GM21717 (cell line): Measurements from ENCODE around the gene ATP13A2.

Experiments
- ATAC-seq: cut with Tn5 transposase; IDR thresholded peaks from one replicate; pipeline ENCODE4 v1.9.1; 2021; ENCODE audit warnings: mild to moderate bottlenecking, moderate library complexity; ENCODE audit not compliant: unreplicated experiment

Gene ATP13A2

GRCh38 chr1:16980473-16981268 lies 31.1 kb downstream of the ATP13A2 start, which contains the start of gene MFAP2:
TSS of gene MFAP2 (minus strand) at chr1:16980620. CDS start at chr1:16978273, 2,347 bp downstream.
- no peak for ATAC-seq

- no peak for ATAC-seq
Measured at GRCh38 chr1:16979475-16980327, 32.0 kb downstream of the ATP13A2 start.

- no peak for ATAC-seq
Measured at GRCh38 chr1:16978567-16979474, 32.9 kb downstream of the ATP13A2 start.

DNA sequence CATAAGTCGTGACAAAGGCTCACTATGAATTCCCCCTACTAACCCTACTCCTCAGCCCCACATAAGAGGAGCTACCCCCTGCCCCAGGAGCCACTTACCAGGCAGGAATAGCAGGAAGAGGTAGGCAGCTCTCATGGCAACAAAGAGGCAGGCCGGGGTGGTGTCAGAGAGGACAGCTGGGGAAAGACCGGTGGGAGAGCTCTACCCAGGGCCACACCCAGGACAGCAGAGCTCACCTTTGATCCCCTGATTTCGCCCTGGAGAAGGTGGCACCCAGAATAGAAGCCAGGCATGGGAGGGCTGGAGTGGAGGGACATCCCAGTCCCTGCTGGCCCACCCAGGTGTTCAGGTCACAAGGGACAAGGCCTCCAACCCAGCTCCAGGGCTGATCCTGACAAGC lies 33.6 kb downstream of the ATP13A2 start:
- ATAC-seq = no peak

DNA sequence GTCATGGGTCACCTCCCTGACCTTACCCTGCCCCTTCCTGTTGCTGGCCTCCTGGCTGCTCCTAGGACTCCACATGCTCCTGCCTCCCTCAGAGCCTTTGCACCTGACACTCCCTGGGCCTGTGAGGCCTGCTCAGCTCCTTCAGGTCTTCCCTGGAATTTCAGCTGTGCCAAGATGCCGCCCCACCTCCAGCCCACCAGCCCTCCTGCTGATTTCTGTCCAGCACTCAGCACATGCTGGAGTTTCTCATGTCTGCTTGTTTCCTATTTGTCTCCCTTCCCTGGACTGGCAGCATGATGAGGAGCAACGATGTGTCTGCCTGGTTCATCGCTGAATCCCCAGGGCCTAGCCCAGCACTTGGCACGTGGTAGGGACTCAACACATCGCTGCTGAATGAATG lies 34.4 kb downstream of the ATP13A2 start:
- ATAC-seq = no peak

DNA sequence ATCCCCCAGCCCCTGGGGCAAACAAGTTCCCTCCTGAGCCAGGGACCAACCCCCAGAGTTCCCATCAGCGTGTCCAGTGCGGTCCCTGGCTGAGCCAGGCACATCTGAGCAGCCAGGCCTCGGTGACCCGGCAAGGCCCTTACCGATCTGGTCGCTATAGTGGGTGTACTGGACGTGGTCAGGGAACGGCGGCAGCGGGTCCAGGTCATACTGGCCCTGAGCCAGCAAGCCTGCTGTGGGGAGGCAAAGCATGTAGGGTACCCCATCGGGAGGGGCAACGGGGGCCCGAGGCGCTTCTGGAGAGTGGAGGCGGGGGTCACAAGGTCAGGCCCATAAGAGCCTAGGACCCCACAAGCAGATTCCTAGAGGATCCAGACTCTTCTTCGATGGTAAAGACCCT lies 34.8 kb downstream of the ATP13A2 start:
- no peak for ATAC-seq

GRCh38 chr1:16975838-16976237 lies 35.9 kb downstream of the ATP13A2 start:
- ATAC-seq = no peak

DNA sequence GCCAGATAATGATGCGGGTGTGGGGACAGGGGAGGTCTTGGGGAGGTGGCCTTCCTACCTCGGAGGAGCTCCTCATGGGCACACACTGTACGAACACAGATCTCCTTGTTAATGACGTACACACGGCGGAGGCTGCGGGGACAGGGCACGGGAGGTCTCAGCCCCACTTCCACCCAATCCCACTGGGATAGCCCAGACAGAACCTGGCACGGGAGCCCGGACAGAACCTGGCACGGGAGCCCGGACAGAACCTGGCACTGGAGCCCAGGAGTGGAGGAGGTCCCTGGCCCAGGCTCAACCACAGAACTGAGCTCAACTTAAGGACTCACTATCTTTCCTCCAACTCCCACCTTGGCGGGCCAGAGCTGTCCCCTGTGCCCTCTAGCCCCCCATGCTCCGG lies 36.5 kb downstream of the ATP13A2 start:
- no peak for ATAC-seq

DNA sequence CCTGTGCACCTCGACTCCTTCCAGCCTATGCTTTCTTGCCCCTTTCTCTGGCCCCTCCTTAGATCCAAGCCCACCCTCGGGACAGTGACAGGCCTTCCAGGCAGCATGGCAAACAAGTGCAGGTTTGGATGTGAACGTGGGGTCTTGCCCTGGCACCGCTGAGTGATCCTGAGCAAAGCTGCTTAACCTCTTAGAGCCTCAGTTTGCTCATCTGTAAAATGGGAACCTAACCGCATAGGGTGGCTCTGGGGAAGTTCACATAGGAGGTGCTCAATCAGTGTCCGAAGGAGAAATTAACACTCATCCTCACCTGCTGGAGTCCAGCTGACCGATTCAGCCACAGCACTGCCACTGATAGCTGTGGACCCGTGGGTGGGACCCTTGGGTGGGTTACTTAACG lies 38.5 kb downstream of the ATP13A2 start:
- ATAC-seq = no peak

DNA sequence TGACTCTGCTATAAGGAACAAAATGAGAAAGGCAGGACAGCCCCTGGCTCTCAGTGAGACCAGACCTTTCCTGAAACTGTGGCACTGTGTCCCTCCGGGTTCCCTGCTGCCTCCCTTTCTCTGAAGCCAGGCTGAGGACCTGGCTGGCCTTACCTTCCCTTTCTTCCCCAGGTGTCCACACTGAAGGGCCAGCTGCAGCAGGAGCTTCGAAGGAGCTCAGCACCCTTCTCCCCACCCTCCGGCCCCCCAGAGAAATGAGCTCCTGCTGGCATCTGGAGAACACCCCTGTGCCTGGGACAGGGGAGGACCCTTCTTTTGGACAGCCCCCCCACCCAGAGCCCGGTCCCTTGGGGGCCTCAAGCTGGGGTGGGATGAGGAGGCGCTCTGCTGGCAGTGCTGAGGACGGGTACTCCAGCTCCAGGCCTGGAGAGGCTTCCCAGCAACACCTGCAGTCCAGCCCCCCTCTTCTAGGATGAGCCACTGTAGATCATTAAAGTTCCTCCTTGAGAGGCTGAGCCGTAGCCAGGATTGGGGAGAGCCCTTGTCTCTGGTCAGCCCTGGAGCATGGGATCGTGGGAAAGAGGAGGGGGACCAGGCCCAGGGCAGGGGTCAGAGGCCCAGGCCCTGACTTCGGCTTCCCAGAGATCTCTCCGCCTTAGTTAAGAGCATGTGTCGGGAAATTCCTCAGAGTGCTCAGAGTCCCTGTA lies 39.4 kb downstream of the ATP13A2 start:
- ATAC-seq = no peak

DNA sequence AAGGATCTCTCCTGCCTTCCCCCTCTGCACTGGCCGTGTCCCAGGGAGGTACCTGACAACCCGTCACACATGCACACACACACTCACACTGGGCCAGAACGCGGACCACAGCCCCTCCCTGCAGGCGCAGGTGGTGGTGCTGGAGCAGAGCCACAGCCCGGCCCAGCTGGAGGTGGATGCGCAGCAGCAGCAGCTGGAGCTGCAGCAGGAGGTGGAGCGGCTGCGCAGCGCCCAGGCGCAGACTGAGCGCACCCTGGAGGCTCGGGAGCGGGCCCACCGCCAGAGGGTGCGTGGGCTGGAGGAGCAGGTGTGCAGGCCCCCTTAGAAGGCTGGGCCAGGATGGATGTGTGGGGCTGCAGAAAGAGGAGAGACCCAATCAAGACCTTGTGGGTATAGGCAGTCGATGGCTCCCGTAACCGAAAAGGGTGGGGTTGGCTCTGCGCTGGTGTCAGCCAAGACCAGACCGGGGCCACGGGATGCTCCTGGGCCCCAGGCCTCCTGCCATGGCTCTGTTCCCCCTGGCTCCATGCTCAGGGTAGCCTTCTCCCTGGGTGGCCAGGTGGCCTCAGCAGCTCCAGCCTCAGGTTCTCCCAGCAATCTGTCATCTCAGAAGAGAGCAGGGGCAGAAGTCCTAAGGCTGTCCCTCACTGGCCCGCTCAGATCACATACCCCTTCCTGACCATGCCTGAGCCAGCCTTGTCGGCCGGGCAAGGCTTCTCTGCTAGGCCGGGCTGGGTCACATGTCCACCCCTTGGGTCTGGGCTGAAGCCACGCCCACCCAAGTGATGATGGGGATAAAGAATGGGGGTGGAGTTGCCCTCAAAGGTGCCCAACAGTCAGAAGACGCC lies 40.2 kb downstream of the ATP13A2 start:
- ATAC-seq = no peak

- ATAC-seq = no peak
Measured at GRCh38 chr1:16970132-16970910, 41.4 kb downstream of the ATP13A2 start.

- ATAC-seq = no peak
Measured at GRCh38 chr1:16969651-16970050, 42.1 kb downstream of the ATP13A2 start.

DNA sequence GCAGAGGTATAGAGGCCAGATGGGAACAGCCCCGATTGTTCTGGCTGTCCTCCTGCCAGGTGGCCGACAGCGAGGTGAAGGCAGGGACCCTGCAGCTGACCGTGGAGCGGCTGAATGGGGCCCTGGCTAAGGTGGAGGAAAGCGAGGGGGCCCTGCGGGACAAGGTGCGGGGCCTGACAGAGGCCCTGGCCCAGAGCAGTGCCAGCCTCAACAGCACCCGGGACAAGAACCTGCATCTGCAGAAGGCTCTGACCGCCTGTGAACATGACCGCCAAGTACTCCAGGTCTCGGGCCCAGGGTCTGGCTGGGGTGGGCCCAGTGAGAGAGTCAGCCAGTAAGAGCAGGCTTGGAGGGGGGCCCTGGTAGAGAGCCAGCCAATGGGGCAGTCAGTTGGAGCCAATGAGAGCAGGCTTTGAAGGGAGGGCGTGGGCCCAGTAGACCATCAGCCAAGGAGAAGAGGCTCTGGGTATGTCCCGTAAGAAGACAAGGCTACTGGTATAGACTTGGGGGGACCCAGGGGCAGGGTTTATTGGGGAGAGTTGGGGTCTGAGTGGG lies 42.6 kb downstream of the ATP13A2 start:
- no peak for ATAC-seq

GRCh38 chr1:16968372-16968771 lies 43.4 kb downstream of the ATP13A2 start:
- ATAC-seq = no peak

DNA sequence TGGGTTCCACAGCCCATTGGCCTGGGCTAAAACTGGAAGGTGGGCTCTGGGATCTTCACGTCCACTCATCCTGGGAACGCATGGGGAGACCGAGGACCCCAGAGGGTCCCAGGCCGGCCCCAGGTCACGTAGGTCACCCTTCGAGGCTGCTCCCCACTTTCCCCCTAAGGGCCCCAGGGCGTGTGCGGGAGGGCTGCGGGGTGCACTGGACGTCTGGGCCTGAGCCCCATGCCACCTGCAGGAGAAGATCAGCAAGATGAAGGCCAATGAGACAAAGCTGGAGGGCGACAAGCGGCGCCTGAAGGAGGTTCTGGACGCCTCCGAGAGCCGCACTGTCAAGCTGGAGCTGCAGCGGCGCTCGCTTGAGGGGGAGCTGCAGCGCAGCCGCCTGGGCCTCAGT lies 43.8 kb downstream of the ATP13A2 start:
- ATAC-seq = no peak

DNA sequence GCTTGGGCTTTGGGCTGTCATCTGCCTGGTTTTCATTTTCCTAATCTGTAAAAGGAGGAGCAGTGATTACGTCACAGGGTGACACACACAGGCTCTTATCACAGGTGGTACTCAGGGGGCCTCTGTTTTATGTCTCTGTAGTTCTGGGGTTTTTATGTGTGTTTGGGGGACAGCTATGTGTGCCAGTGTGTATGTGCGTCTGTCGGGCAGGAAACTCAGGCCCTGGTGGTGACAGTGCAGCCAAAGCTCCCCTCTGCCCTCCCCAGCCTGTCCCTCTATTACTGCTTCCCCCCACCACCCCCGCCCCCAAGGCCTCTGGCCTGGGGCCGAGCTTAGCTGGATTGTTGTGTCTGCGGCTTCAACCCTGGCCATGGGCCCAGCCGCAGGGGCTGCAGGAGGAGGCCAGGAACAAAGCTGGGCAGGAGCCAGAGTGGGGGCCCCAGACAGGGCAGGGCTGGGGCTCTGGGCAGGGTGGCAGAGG lies 44.6 kb downstream of the ATP13A2 start:
- ATAC-seq = no peak

DNA sequence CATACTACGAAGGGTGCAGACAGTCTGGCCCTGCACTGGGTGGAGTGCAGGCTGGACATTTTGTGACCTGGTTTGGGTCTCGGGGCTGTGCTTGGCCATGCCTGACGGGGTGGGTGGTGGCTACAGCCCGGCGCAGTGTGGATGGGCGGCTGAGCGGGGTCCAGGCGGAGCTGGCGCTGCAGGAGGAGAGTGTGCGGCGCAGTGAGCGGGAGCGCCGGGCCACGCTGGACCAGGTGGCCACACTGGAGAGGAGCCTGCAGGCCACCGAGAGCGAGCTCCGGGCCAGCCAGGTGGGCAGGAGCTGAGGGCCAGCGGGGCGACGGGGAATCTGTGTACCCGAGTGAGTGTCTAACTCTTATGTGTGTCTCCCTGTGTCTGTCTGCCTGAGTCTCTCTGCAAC lies 45.4 kb downstream of the ATP13A2 start:
- no peak for ATAC-seq
